ENCODE data around the gene CDC37.

Gene CDC37

GRCh38 chr19:10365518-10365917, 37.8 kb downstream of the CDC37 start:
- no peak overlapping the region for H3K4me3 ChIP-seq (ENCODE audit: low read depth, low read length)
- no peak for TF ChIP-seq CTCF (IDR thresholded peaks at IDR 0.05; ENCODE audit: control insufficient read depth, extremely low read depth, insufficient read depth)
- no peak for DNase-seq (ENCODE audit: low read depth)

- no peak for TF ChIP-seq CTCF (IDR thresholded peaks at IDR 0.05; ENCODE audit: control insufficient read depth, extremely low read depth, insufficient read depth)
- H3K4me3 ChIP-seq (ENCODE audit: low read depth, low read length) = no peak overlapping the region
- no peak for DNase-seq (ENCODE audit: low read depth)
Observed at GRCh38 chr19:10364644-10365043, 38.7 kb downstream of the CDC37 start.

GRCh38 chr19:10363789-10364281, 39.5 kb downstream of the CDC37 start:
- TF ChIP-seq CTCF (IDR thresholded peaks at IDR 0.05; ENCODE audit: control insufficient read depth, extremely low read depth, insufficient read depth) = no peak
- H3K4me3 ChIP-seq (ENCODE audit: low read depth, low read length) = no peak overlapping the region
- no peak for DNase-seq (ENCODE audit: low read depth)

- DNase-seq (ENCODE audit: low read depth) = no peak
- H3K4me3 ChIP-seq (ENCODE audit: low read depth, low read length) = no peak overlapping the region
- TF ChIP-seq CTCF (IDR thresholded peaks at IDR 0.05; ENCODE audit: control insufficient read depth, extremely low read depth, insufficient read depth) = no peak
Observed at GRCh38 chr19:10362259-10362658, 41.1 kb downstream of the CDC37 start.

GRCh38 chr19:10361569-10362011, 41.8 kb downstream of the CDC37 start:
- TF ChIP-seq CTCF (IDR thresholded peaks at IDR 0.05; ENCODE audit: control insufficient read depth, extremely low read depth, insufficient read depth) = no peak
- no peak overlapping the region for H3K4me3 ChIP-seq (ENCODE audit: low read depth, low read length)
- no peak for DNase-seq (ENCODE audit: low read depth)

GRCh38 chr19:10356431-10356830, 46.9 kb downstream of the CDC37 start:
- no peak for DNase-seq (ENCODE audit: low read depth)
- no peak for TF ChIP-seq CTCF (IDR thresholded peaks at IDR 0.05; ENCODE audit: control insufficient read depth, extremely low read depth, insufficient read depth)

GRCh38 chr19:10353793-10354391, 49.5 kb downstream of the CDC37 start:
- H3K4me3 ChIP-seq (ENCODE audit: low read depth, low read length) = no peak overlapping the region
- DNase-seq (ENCODE audit: low read depth) = no peak
- no peak for TF ChIP-seq CTCF (IDR thresholded peaks at IDR 0.05; ENCODE audit: control insufficient read depth, extremely low read depth, insufficient read depth)

More at GRCh38 chr19:10356431-10356830, 46.9 kb downstream of the CDC37 start:
- no peak overlapping the region for H3K4me3 ChIP-seq (ENCODE audit: low read depth, low read length)
